Mesenchymal stem cell (in vitro differentiated cells and primary cell): Measurements from ENCODE around the gene ROBO1.
"Not testable (repeated sequence)": the region's sequence is repeated elsewhere in the genome, so short reads cannot be mapped to it uniquely, and the experiment has no call there.

Source experiments
- DNase-seq: peaks from one replicate; pipeline ENCODE4 v3.0.0-alpha.2; 2013
- H2AFZ ChIP-seq: one replicate; pipeline ENCODE4 v1.6.1; 2013; ENCODE audit warnings: low read depth, mild to moderate bottlenecking, control low read depth, inconsistent platforms, low read length, moderate library complexity
- H2AK5ac ChIP-seq: 2 replicates; pipeline ENCODE4 v1.6.1; 2013; ENCODE audit warnings: low read length, moderate library complexity, mild to moderate bottlenecking, inconsistent platforms; ENCODE audit not compliant: severe bottlenecking
- H2BK120ac ChIP-seq: one replicate; pipeline ENCODE4 v1.6.1; 2013; ENCODE audit warnings: low read depth, mild to moderate bottlenecking, inconsistent platforms, low read length, moderate library complexity
- H2BK12ac ChIP-seq, 2 experiments: one replicate each; pipeline ENCODE4 v1.6.1; 2013; ENCODE audit warnings: inconsistent platforms in 2 of 2, low read length in 2 of 2, mild to moderate bottlenecking in 2 of 2, moderate library complexity in 2 of 2, control low read depth in 1 of 2
- H2BK15ac ChIP-seq: one replicate; pipeline ENCODE4 v1.6.1; 2013; ENCODE audit warnings: mild to moderate bottlenecking, low read depth, inconsistent platforms; ENCODE audit not compliant: poor library complexity, severe bottlenecking
- H2BK5ac ChIP-seq: 2 replicates; pipeline ENCODE4 v1.6.1; 2013; ENCODE audit warnings: low read depth, mild to moderate bottlenecking, low read length, control low read depth, inconsistent platforms; ENCODE audit not compliant: poor library complexity, severe bottlenecking
- H3K14ac ChIP-seq, 2 experiments: one replicate each; pipeline ENCODE4 v1.6.1; 2013; ENCODE audit warnings: inconsistent platforms in 2 of 2, low read length in 2 of 2, control low read depth in 1 of 2, mild to moderate bottlenecking in 1 of 2, moderate library complexity in 1 of 2
- H3K18ac ChIP-seq, 2 experiments: one replicate each; pipeline ENCODE4 v1.6.1; 2013; ENCODE audit warnings: inconsistent platforms in 2 of 2, low read length in 2 of 2, control low read depth in 1 of 2, low read depth in 1 of 2, mild to moderate bottlenecking in 1 of 2
- H3K23ac ChIP-seq, 2 experiments: one replicate each; pipeline ENCODE4 v1.6.1; 2013; ENCODE audit warnings: inconsistent platforms in 2 of 2, low read length in 2 of 2, mild to moderate bottlenecking in 2 of 2, moderate library complexity in 2 of 2, control low read depth in 1 of 2
- H3K27ac ChIP-seq: 2 replicates; pipeline ENCODE4 v1.5.1; 2013; ENCODE audit warnings: mild to moderate bottlenecking, moderate library complexity, low read length, control low read depth, inconsistent platforms; ENCODE audit not compliant: poor library complexity, severe bottlenecking
- H3K27me3 ChIP-seq, 2 experiments: 2 replicates each; pipeline versions ENCODE4 v1.6.1 to v1.7.0; 2013; ENCODE audit warnings: low read length in 2 of 2, mild to moderate bottlenecking in 2 of 2, moderate library complexity in 2 of 2, control low read depth in 1 of 2, inconsistent platforms in 1 of 2; ENCODE audit not compliant: control insufficient read depth in 1 of 2, insufficient read depth in 1 of 2
- H3K36me3 ChIP-seq, 2 experiments: 2 replicates each; pipeline versions ENCODE4 v1.6.1 to v1.7.0; 2013; ENCODE audit warnings: low read length in 2 of 2, control low read depth in 1 of 2, inconsistent platforms in 1 of 2, low read depth in 1 of 2, mild to moderate bottlenecking in 1 of 2; ENCODE audit not compliant: insufficient read depth in 2 of 2, control insufficient read depth in 1 of 2
- H3K4ac ChIP-seq, 2 experiments: one replicate each; pipeline ENCODE4 v1.6.1; 2013; ENCODE audit warnings: inconsistent platforms in 2 of 2, low read length in 2 of 2, mild to moderate bottlenecking in 2 of 2, moderate library complexity in 2 of 2, control low read depth in 1 of 2, low read depth in 1 of 2
- H3K4me1 ChIP-seq: 2 replicates; pipeline ENCODE4 v1.6.1; 2013; ENCODE audit warnings: low read depth, low read length, control low read depth; ENCODE audit not compliant: control insufficient read depth, insufficient read depth
- H3K4me2 ChIP-seq: 2 replicates; pipeline ENCODE4 v1.6.1; 2013; ENCODE audit warnings: low read length, mild to moderate bottlenecking, inconsistent platforms; ENCODE audit not compliant: poor library complexity, severe bottlenecking
- H3K4me3 ChIP-seq, 2 experiments: 2 replicates each; pipeline versions ENCODE4 v1.5.1 to v1.7.0; 2013; ENCODE audit warnings: low read length in 2 of 2, mild to moderate bottlenecking in 2 of 2, control low read depth in 1 of 2, low read depth in 1 of 2; ENCODE audit not compliant: insufficient read depth in 1 of 2
- H3K79me1 ChIP-seq: replicated peaks from 2 replicates; pipeline ENCODE4 v1.6.1; 2013; ENCODE audit warnings: mild to moderate bottlenecking, control low read depth, low read length, inconsistent platforms; ENCODE audit not compliant: poor library complexity, severe bottlenecking
- H3K9ac ChIP-seq: 2 replicates; pipeline ENCODE4 v1.7.0; 2013; ENCODE audit warnings: mild to moderate bottlenecking, low read length, moderate library complexity
- H3K9me3 ChIP-seq: 2 replicates; pipeline ENCODE4 v1.7.0; 2013; ENCODE audit warnings: mild to moderate bottlenecking, low read length; ENCODE audit not compliant: control insufficient read depth
- H4K8ac ChIP-seq: one replicate; pipeline ENCODE4 v1.6.1; 2013; ENCODE audit warnings: inconsistent platforms, mild to moderate bottlenecking, low read length, moderate library complexity
- H4K91ac ChIP-seq: one replicate; pipeline ENCODE4 v1.6.1; 2013; ENCODE audit warnings: mild to moderate bottlenecking, low read length, inconsistent platforms
- WGBS: methylation state at CpG from one replicate; pipeline ENCODE4 v1.1.7; 2013; ENCODE audit warnings: mixed read lengths; 5-methylcytosine and 5-hydroxymethylcytosine counted together

Gene ROBO1

GRCh38 chr3:79810092-79810491, 42.3 kb upstream of the ROBO1 start:
- 78% methylated on average over 2 of the region's 3 CpGs for WGBS
- H3K4ac ChIP-seq, result no peak overlapping the region
- no peak overlapping the region for H2BK12ac ChIP-seq
- no peaks in the 10 kb centered on the region for H3K27me3 ChIP-seq
- H3K27ac ChIP-seq, result no peak overlapping the region
- H3K18ac ChIP-seq, result no peak overlapping the region
- H4K8ac ChIP-seq, result no peak overlapping the region
- no peak for DNase-seq
- H3K79me1 ChIP-seq, result no peaks in the 10 kb centered on the region
- no peak overlapping the region for H3K9ac ChIP-seq
- H4K91ac ChIP-seq, result no peak overlapping the region
- H3K4me3 ChIP-seq, result no peak overlapping the region
- H2AFZ ChIP-seq, result no peak overlapping the region
- no peaks in the 10 kb centered on the region for H3K9me3 ChIP-seq
- no peak overlapping the region for H2BK5ac ChIP-seq
- no peak overlapping the region for H2AK5ac ChIP-seq
- H3K14ac ChIP-seq, result no peak overlapping the region
- H3K23ac ChIP-seq, result no peak overlapping the region
- no peak overlapping the region for H2BK15ac ChIP-seq
- no peaks in the 10 kb centered on the region for H3K36me3 ChIP-seq
- H3K4me1 ChIP-seq, result no peaks in the 10 kb centered on the region
- no peak overlapping the region for H2BK120ac ChIP-seq
- H3K4me2 ChIP-seq, result no peak overlapping the region

- no peak overlapping the region for H3K23ac ChIP-seq
- H3K4me2 ChIP-seq, result no peak overlapping the region
- no peak overlapping the region for H3K27ac ChIP-seq
- no peak overlapping the region for H4K91ac ChIP-seq
- H3K27me3 ChIP-seq, result no peaks in the 10 kb centered on the region
- no peak overlapping the region for H2AFZ ChIP-seq
- H3K9me3 ChIP-seq, result no peaks in the 10 kb centered on the region
- H3K9ac ChIP-seq, result no peak overlapping the region
- no peak overlapping the region for H3K14ac ChIP-seq
- H3K4me3 ChIP-seq, result no peak overlapping the region
- H2BK15ac ChIP-seq, result no peak overlapping the region
- no peak overlapping the region for H3K18ac ChIP-seq
- no peak for DNase-seq
- H2BK12ac ChIP-seq, result no peak overlapping the region
- H2BK120ac ChIP-seq, result no peak overlapping the region
- no peak overlapping the region for H3K4ac ChIP-seq
- no peaks in the 10 kb centered on the region for H3K79me1 ChIP-seq
- WGBS, result 70% methylated on average over 2 of the region's 2 CpGs
- no peak overlapping the region for H2BK5ac ChIP-seq
- no peaks in the 10 kb centered on the region for H3K4me1 ChIP-seq
- no peaks in the 10 kb centered on the region for H3K36me3 ChIP-seq
- no peak overlapping the region for H2AK5ac ChIP-seq
- no peak overlapping the region for H4K8ac ChIP-seq
Measured at GRCh38 chr3:79809106-79809505, 41.3 kb upstream of the ROBO1 start.

GRCh38 chr3:79808515-79808914, 40.7 kb upstream of the ROBO1 start:
- H3K36me3 ChIP-seq, result no peaks in the 10 kb centered on the region
- H4K8ac ChIP-seq, result no peak overlapping the region
- H3K4me1 ChIP-seq, result no peaks in the 10 kb centered on the region
- H2AK5ac ChIP-seq, result no peak overlapping the region
- no peak overlapping the region for H2BK120ac ChIP-seq
- no peak overlapping the region for H3K4me2 ChIP-seq
- no peaks in the 10 kb centered on the region for H3K27me3 ChIP-seq
- H3K23ac ChIP-seq, result no peak overlapping the region
- H3K18ac ChIP-seq, result no peak overlapping the region
- H3K4me3 ChIP-seq, result no peak overlapping the region
- no peak overlapping the region for H2BK5ac ChIP-seq
- H3K9ac ChIP-seq, result no peak overlapping the region
- no peak for DNase-seq
- H3K14ac ChIP-seq, result no peak overlapping the region
- H3K79me1 ChIP-seq, result no peaks in the 10 kb centered on the region
- H2BK12ac ChIP-seq, result no peak overlapping the region
- WGBS, result no CpG with 5 or more reads among the region's 2 CpGs
- no peak overlapping the region for H2BK15ac ChIP-seq
- no peak overlapping the region for H3K4ac ChIP-seq
- no peak overlapping the region for H2AFZ ChIP-seq
- H3K27ac ChIP-seq, result no peak overlapping the region
- H4K91ac ChIP-seq, result no peak overlapping the region
- H3K9me3 ChIP-seq, result no peaks in the 10 kb centered on the region

GRCh38 chr3:79790177-79790576, 22.4 kb upstream of the ROBO1 start:
- not testable (repeated sequence) for H2BK15ac ChIP-seq, H3K14ac ChIP-seq, H3K4me1 ChIP-seq, H2AFZ ChIP-seq, H3K4ac ChIP-seq, H4K91ac ChIP-seq, H3K23ac ChIP-seq, H2BK120ac ChIP-seq, H2BK5ac ChIP-seq, H3K18ac ChIP-seq, H4K8ac ChIP-seq, H2AK5ac ChIP-seq, H2BK12ac ChIP-seq, H3K4me2 ChIP-seq, H3K9ac ChIP-seq, H3K36me3 ChIP-seq, H3K4me3 ChIP-seq, H3K27me3 ChIP-seq, H3K9me3 ChIP-seq, H3K27ac ChIP-seq, DNase-seq, H3K79me1 ChIP-seq
- WGBS, result 77% methylated on average over 4 of the region's 4 CpGs
